ENCODE results near the gene NHSL1.

NHSL1 gene

GRCh38 chr6:138476116-138476515 lies 23.2 kb downstream of the NHSL1 start:
- TF ChIP-seq, protein P1, sequence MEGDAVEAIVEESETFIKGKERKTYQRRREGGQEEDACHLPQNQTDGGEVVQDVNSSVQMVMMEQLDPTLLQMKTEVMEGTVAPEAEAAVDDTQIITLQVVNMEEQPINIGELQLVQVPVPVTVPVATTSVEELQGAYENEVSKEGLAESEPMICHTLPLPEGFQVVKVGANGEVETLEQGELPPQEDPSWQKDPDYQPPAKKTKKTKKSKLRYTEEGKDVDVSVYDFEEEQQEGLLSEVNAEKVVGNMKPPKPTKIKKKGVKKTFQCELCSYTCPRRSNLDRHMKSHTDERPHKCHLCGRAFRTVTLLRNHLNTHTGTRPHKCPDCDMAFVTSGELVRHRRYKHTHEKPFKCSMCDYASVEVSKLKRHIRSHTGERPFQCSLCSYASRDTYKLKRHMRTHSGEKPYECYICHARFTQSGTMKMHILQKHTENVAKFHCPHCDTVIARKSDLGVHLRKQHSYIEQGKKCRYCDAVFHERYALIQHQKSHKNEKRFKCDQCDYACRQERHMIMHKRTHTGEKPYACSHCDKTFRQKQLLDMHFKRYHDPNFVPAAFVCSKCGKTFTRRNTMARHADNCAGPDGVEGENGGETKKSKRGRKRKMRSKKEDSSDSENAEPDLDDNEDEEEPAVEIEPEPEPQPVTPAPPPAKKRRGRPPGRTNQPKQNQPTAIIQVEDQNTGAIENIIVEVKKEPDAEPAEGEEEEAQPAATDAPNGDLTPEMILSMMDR (IDR thresholded peaks at IDR 0.05; ENCODE audit: low read length), result no peak
- TF ChIP-seq EZH2 (IDR thresholded peaks at IDR 0.05; ENCODE audit: borderline replicate concordance, low read length), result no peak
- no peaks in the 10 kb centered on the region for H3K36me3 ChIP-seq (ENCODE audit: insufficient read depth, low read length)
- H3K27ac ChIP-seq (ENCODE audit: low read depth, low read length, poor library complexity, severe bottlenecking), result no peak overlapping the region
- no peaks in the 10 kb centered on the region for H3K9me3 ChIP-seq (ENCODE audit: low read length)
- no peaks in the 10 kb centered on the region for H3K79me2 ChIP-seq (ENCODE audit: insufficient read depth, low read length)
- no peaks in the 10 kb centered on the region for H3K9me2 ChIP-seq (ENCODE audit: low read depth, low read length)
- no peaks in the 10 kb centered on the region for H3K4me1 ChIP-seq (ENCODE audit: insufficient read depth, low read length, severe bottlenecking)
- H3K9ac ChIP-seq (ENCODE audit: low read length), result no peak overlapping the region
- no peaks in the 10 kb centered on the region for H3F3A ChIP-seq (ENCODE audit: insufficient read depth, low read length)
- H2AFZ ChIP-seq (ENCODE audit: low read length), result no peak overlapping the region
- H3K4me2 ChIP-seq (ENCODE audit: low read length), result no peak overlapping the region
- H4K20me1 ChIP-seq (ENCODE audit: insufficient read depth, low read length), result no peaks in the 10 kb centered on the region
- no peak overlapping the region for H3K4me3 ChIP-seq (ENCODE audit: low read depth, low read length, poor library complexity, severe bottlenecking)
- H3K27me3 ChIP-seq (ENCODE audit: insufficient read depth, low read length), result no peaks in the 10 kb centered on the region

GRCh38 chr6:138473144-138473543 lies 26.1 kb downstream of the NHSL1 start:
- H3K4me1 ChIP-seq (ENCODE audit: insufficient read depth, low read length, severe bottlenecking), result no peaks in the 10 kb centered on the region
- H3K9me2 ChIP-seq (ENCODE audit: low read depth, low read length), result no peaks in the 10 kb centered on the region
- no peak overlapping the region for H2AFZ ChIP-seq (ENCODE audit: low read length)
- no peaks in the 10 kb centered on the region for H3K79me2 ChIP-seq (ENCODE audit: insufficient read depth, low read length)
- no peaks in the 10 kb centered on the region for H3F3A ChIP-seq (ENCODE audit: insufficient read depth, low read length)
- H3K27me3 ChIP-seq (ENCODE audit: insufficient read depth, low read length), result no peaks in the 10 kb centered on the region
- H4K20me1 ChIP-seq (ENCODE audit: insufficient read depth, low read length), result no peaks in the 10 kb centered on the region
- no peaks in the 10 kb centered on the region for H3K9me3 ChIP-seq (ENCODE audit: low read length)
- no peak overlapping the region for H3K4me3 ChIP-seq (ENCODE audit: low read depth, low read length, poor library complexity, severe bottlenecking)
- H3K9ac ChIP-seq (ENCODE audit: low read length), result no peak overlapping the region
- H3K4me2 ChIP-seq (ENCODE audit: low read length), result no peak overlapping the region
- H3K36me3 ChIP-seq (ENCODE audit: insufficient read depth, low read length), result no peaks in the 10 kb centered on the region
- no peak overlapping the region for H3K27ac ChIP-seq (ENCODE audit: low read depth, low read length, poor library complexity, severe bottlenecking)
- no peak for TF ChIP-seq EZH2 (IDR thresholded peaks at IDR 0.05; ENCODE audit: borderline replicate concordance, low read length)
- TF ChIP-seq, protein P1 (IDR thresholded peaks at IDR 0.05; ENCODE audit: low read length), result no peak

DNA sequence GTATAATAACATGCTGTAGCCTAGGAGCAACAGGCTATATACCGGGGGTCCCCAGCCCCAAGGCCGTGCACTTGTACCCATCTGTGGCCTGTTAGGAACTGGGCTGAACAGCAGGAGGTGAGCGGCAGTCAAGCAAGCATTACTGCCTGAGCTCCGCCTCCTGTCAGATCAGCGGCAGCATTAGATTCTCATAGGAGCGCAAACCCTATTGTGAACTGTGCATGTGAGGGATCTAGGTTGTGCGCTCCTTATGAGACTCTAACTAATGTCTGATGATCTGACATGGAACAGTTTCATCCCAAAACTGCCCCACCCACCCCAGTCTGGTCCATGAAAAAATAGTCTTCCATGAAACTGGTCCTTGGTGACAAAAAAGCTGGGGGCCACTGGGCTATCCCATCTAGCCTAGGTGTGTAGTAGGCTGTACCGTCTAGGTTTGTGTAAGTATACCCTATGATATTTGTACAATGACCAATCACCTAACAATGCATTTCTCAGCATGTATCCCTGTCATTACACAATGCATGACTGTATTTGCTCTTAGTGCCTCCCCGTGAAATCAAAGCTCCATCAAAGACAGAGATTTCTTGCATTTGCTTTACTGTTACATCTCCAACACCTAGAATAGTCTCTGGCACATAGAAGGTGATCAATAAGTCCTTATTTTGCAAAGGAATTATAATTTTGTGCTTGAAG lies 30.8 kb downstream of the NHSL1 start:
- Histone ChIP-seq H3K79me2 (ENCODE audit: insufficient read depth, low read length) (no peaks in the 10 kb centered on the region), H3K27ac (ENCODE audit: low read depth, low read length, poor library complexity, severe bottlenecking) (no peak overlapping the region), H3K9me3 (ENCODE audit: low read length) (no peaks in the 10 kb centered on the region), H3K4me1 (ENCODE audit: insufficient read depth, low read length, severe bottlenecking) (no peaks in the 10 kb centered on the region), H3K9me2 (ENCODE audit: low read depth, low read length) (no peaks in the 10 kb centered on the region), H3K9ac (ENCODE audit: low read length) (no peak overlapping the region), H3K4me3 (ENCODE audit: low read depth, low read length, poor library complexity, severe bottlenecking) (no peak overlapping the region), H4K20me1 (ENCODE audit: insufficient read depth, low read length) (no peaks in the 10 kb centered on the region), H3K4me2 (ENCODE audit: low read length) (no peak overlapping the region), H3K27me3 (ENCODE audit: insufficient read depth, low read length) (no peaks in the 10 kb centered on the region), H3F3A (ENCODE audit: insufficient read depth, low read length) (no peaks in the 10 kb centered on the region), H2AFZ (ENCODE audit: low read length) (no peak overlapping the region), H3K36me3 (ENCODE audit: insufficient read depth, low read length) (no peaks in the 10 kb centered on the region)
- no peak for TF ChIP-seq EZH2 (IDR thresholded peaks at IDR 0.05; ENCODE audit: borderline replicate concordance, low read length)
- TF ChIP-seq, protein P1 (IDR thresholded peaks at IDR 0.05; ENCODE audit: low read length), result no peak
